ENCODE data around the gene PCSK6. TPM values are rescaled to one million over a fixed set of nuclear protein-coding genes. Genes with fewer than 3 reads are reported as not detected.

Gene PCSK6
- polyA plus RNA-seq, 3 donors, result 0.05 to 0.10 TPM; not detected in 1

- no peak overlapping the region for H3K27ac ChIP-seq (ENCODE audit: low read depth in 1 of 2, low read length in 2 of 2)
- no peak for TF ChIP-seq CTCF (IDR thresholded peaks at IDR 0.05)
- Mint-ChIP-seq H3K4me3 (no peak overlapping the region), H3K4me1 (peaks cover 7% of the 10 kb centered on the region), H3K27ac (peak overlapping the region in 1 of 7 donors; percentile 13), H3K9me3 (peaks cover 0 to 2% (median 0%) of the 10 kb centered on the region in 7 donors), H3K36me3 (no peaks in the 10 kb centered on the region), H3K27me3 (ENCODE audit: low read depth in 3 of 3) (peaks cover 21 to 31% (median 22%) of the 10 kb centered on the region in 3 donors)
- no peaks in the 10 kb centered on the region for H3K9me3 ChIP-seq (replicated peaks in 1 of 2; ENCODE audit: control insufficient read depth in 1 of 2, insufficient read depth in 1 of 2, low read length in 2 of 2)
- peaks cover 7% of the 10 kb centered on the region in 2 donors for H3K4me1 ChIP-seq (ENCODE audit: control insufficient read depth in 1 of 2, insufficient read depth in 2 of 2, low read length in 2 of 2)
- H4K20me1 ChIP-seq (ENCODE audit: insufficient read depth, low read length), result no peaks in the 10 kb centered on the region
- H3K4me3 ChIP-seq (replicated peaks in 1 of 3; ENCODE audit: low read depth in 2 of 3, low read length in 3 of 3), result no peak overlapping the region
- H3K27me3 ChIP-seq (ENCODE audit: control insufficient read depth in 2 of 2, insufficient read depth in 2 of 2, low read length in 2 of 2), result peaks cover 0 to 12% of the 10 kb centered on the region in 2 donors
- no peak for DNase-seq
- no peak overlapping the region for H3K4me2 ChIP-seq (replicated peaks; ENCODE audit: extremely low read depth, low read length, poor library complexity, severe bottlenecking)
- H2AFZ ChIP-seq (ENCODE audit: insufficient read depth, low read depth, low read length, poor library complexity, severe bottlenecking), result no peak overlapping the region
- H3K9ac ChIP-seq (ENCODE audit: insufficient read depth, low read length, poor library complexity, severe bottlenecking), result no peak overlapping the region
- no peaks in the 10 kb centered on the region for H3K79me2 ChIP-seq (ENCODE audit: insufficient read depth, low read length)
- intact Hi-C loops (cut with micrococcal nuclease), result no loop called here
- H3K36me3 ChIP-seq (replicated peaks in 1 of 2; ENCODE audit: control insufficient read depth in 1 of 2, insufficient read depth in 2 of 2, low read length in 2 of 2), result no peaks in the 10 kb centered on the region
- WGBS (ENCODE audit: insufficient coverage), result 97% methylated on average over 8 of the region's 10 CpGs
Measured at GRCh38 chr15:101315736-101316135, 173.8 kb downstream of the PCSK6 start.

- Mint-ChIP-seq H3K4me1 (no peaks in the 10 kb centered on the region), H3K36me3 (no peaks in the 10 kb centered on the region), H3K27me3 (ENCODE audit: low read depth in 3 of 3) (peaks cover 22 to 29% (median 24%) of the 10 kb centered on the region in 3 donors), H3K9me3 (peaks cover 0 to 2% (median 0%) of the 10 kb centered on the region in 7 donors), H3K27ac (peak overlapping the region in 1 of 7 donors; percentile 51), H3K4me3 (no peak overlapping the region)
- H3K4me3 ChIP-seq (replicated peaks in 1 of 3; ENCODE audit: low read depth in 2 of 3, low read length in 3 of 3), result no peak overlapping the region
- H3K4me1 ChIP-seq (ENCODE audit: control insufficient read depth in 1 of 2, insufficient read depth in 2 of 2, low read length in 2 of 2), result no peaks in the 10 kb centered on the region
- H3K36me3 ChIP-seq (replicated peaks in 1 of 2; ENCODE audit: control insufficient read depth in 1 of 2, insufficient read depth in 2 of 2, low read length in 2 of 2), result no peaks in the 10 kb centered on the region
- no peak overlapping the region for H2AFZ ChIP-seq (ENCODE audit: insufficient read depth, low read depth, low read length, poor library complexity, severe bottlenecking)
- H3K79me2 ChIP-seq (ENCODE audit: insufficient read depth, low read length), result no peaks in the 10 kb centered on the region
- intact Hi-C loops (cut with micrococcal nuclease), result no loop called here
- no peaks in the 10 kb centered on the region for H3K9me3 ChIP-seq (replicated peaks in 1 of 2; ENCODE audit: control insufficient read depth in 1 of 2, insufficient read depth in 1 of 2, low read length in 2 of 2)
- no peak overlapping the region for H3K27ac ChIP-seq (ENCODE audit: low read depth in 1 of 2, low read length in 2 of 2)
- H4K20me1 ChIP-seq (ENCODE audit: insufficient read depth, low read length), result no peaks in the 10 kb centered on the region
- H3K4me2 ChIP-seq (replicated peaks; ENCODE audit: extremely low read depth, low read length, poor library complexity, severe bottlenecking), result no peak overlapping the region
- no peak overlapping the region for H3K9ac ChIP-seq (ENCODE audit: insufficient read depth, low read length, poor library complexity, severe bottlenecking)
- no peak for DNase-seq
- no peak for TF ChIP-seq CTCF (IDR thresholded peaks at IDR 0.05)
- H3K27me3 ChIP-seq (ENCODE audit: control insufficient read depth in 2 of 2, insufficient read depth in 2 of 2, low read length in 2 of 2), result peaks cover 0 to 11% of the 10 kb centered on the region in 2 donors
- 94% methylated on average over 11 of the region's 19 CpGs for WGBS (ENCODE audit: insufficient coverage)
Measured at GRCh38 chr15:101314336-101315125, 175.0 kb downstream of the PCSK6 start.

Measured in CD14-positive monocyte (primary cell).